Neural progenitor cell (in vitro differentiated cells): ENCODE results near the gene GUCY2C.

Experiments
- CTCF ChIP-seq: fragments of 200-600 bp; sonication (generic); IDR thresholded peaks from 2 replicates; pipeline ENCODE4 v1.5.1; 2017; ENCODE audit warnings: antibody characterized with exemption, mild to moderate bottlenecking
- EZH2 ChIP-seq: fragments of 200-600 bp; sonication (generic); IDR thresholded peaks from 2 replicates; pipeline ENCODE4 v1.6.1; 2017; ENCODE audit warnings: antibody characterized with exemption, mild to moderate bottlenecking, moderate library complexity

- no peak for TF ChIP-seq EZH2
- TF ChIP-seq CTCF, result no peak
Observed at GRCh38 chr12:14696265-14696741, at the start of gene GUCY2C.
